ENCODE measurements around the gene CDC14C.

GRCh38 chr7:48901966-48902365, 22.4 kb upstream of the CDC14C start:
- TF ChIP-seq, protein P1, sequence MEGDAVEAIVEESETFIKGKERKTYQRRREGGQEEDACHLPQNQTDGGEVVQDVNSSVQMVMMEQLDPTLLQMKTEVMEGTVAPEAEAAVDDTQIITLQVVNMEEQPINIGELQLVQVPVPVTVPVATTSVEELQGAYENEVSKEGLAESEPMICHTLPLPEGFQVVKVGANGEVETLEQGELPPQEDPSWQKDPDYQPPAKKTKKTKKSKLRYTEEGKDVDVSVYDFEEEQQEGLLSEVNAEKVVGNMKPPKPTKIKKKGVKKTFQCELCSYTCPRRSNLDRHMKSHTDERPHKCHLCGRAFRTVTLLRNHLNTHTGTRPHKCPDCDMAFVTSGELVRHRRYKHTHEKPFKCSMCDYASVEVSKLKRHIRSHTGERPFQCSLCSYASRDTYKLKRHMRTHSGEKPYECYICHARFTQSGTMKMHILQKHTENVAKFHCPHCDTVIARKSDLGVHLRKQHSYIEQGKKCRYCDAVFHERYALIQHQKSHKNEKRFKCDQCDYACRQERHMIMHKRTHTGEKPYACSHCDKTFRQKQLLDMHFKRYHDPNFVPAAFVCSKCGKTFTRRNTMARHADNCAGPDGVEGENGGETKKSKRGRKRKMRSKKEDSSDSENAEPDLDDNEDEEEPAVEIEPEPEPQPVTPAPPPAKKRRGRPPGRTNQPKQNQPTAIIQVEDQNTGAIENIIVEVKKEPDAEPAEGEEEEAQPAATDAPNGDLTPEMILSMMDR (conservative IDR thresholded peaks at IDR 0.05; ENCODE audit: low read length): no peak
- no peak for TF ChIP-seq EZH2phosphoT487 (IDR thresholded peaks at IDR 0.05; ENCODE audit: borderline replicate concordance, low read depth, low read length)

Data from OCI-LY7 (cell line).